ENCODE results near the gene ATP6V1G1.

ATP6V1G1 gene

GRCh38 chr9:114614373-114614772 lies 26.8 kb downstream of the ATP6V1G1 start:
- no peak for TF ChIP-seq NFIC (IDR thresholded peaks at IDR 0.05)
- TF ChIP-seq USF1 (IDR thresholded peaks at IDR 0.05), result no peak
- no peak for TF ChIP-seq MAX (IDR thresholded peaks at IDR 0.05)
- no peak for TF ChIP-seq ZBTB7A (IDR thresholded peaks at IDR 0.05; ENCODE audit: low read depth)
- TF ChIP-seq TCF12 (IDR thresholded peaks at IDR 0.05; ENCODE audit: low read depth), result no peak
- no peak for TF ChIP-seq FOXM1 (IDR thresholded peaks at IDR 0.05; ENCODE audit: borderline replicate concordance, low read depth)
- TF ChIP-seq CREB1 (IDR thresholded peaks at IDR 0.05; ENCODE audit: low read depth), result no peak
- no peak for TF ChIP-seq CEBPB (IDR thresholded peaks at IDR 0.05)
- no peak for TF ChIP-seq REST (IDR thresholded peaks at IDR 0.05; ENCODE audit: low read depth)
- no peak for TF ChIP-seq EGR1 (IDR thresholded peaks at IDR 0.05)
- no peak for TF ChIP-seq EP300 (IDR thresholded peaks at IDR 0.05; ENCODE audit: borderline replicate concordance)
- no peak for TF ChIP-seq TAF1 (IDR thresholded peaks at IDR 0.05; ENCODE audit: low read depth)

GRCh38 chr9:114616684-114617520 lies 29.3 kb downstream of the ATP6V1G1 start:
- TF ChIP-seq MAX (IDR thresholded peaks at IDR 0.05) (no peak), USF1 (IDR thresholded peaks at IDR 0.05) (no peak), ZBTB7A (IDR thresholded peaks at IDR 0.05; ENCODE audit: low read depth) (no peak), TCF12 (IDR thresholded peaks at IDR 0.05; ENCODE audit: low read depth) (no peak), EP300 (IDR thresholded peaks at IDR 0.05; ENCODE audit: borderline replicate concordance) (no peak), EGR1 (IDR thresholded peaks at IDR 0.05) (no peak), RAD21 (IDR thresholded peaks at IDR 0.05; ENCODE audit: low read depth) (no peak)

- no peak for TF ChIP-seq TEAD4 (IDR thresholded peaks at IDR 0.05)
- no peak for TF ChIP-seq TCF12 (IDR thresholded peaks at IDR 0.05; ENCODE audit: low read depth)
- no peak for TF ChIP-seq EGR1 (IDR thresholded peaks at IDR 0.05)
- TF ChIP-seq NFIC (IDR thresholded peaks at IDR 0.05), result no peak
- TF ChIP-seq USF1 (IDR thresholded peaks at IDR 0.05), result no peak
- TF ChIP-seq MAX (IDR thresholded peaks at IDR 0.05), result no peak
- TF ChIP-seq REST (IDR thresholded peaks at IDR 0.05; ENCODE audit: low read depth), result no peak
- TF ChIP-seq EP300 (IDR thresholded peaks at IDR 0.05; ENCODE audit: borderline replicate concordance), result no peak
- TF ChIP-seq ZBTB7A (IDR thresholded peaks at IDR 0.05; ENCODE audit: low read depth), result no peak
- TF ChIP-seq CEBPB (IDR thresholded peaks at IDR 0.05), result no peak
- no peak for TF ChIP-seq YY1 (IDR thresholded peaks at IDR 0.05; ENCODE audit: low read depth)
- TF ChIP-seq CREB1 (IDR thresholded peaks at IDR 0.05; ENCODE audit: low read depth), result no peak
- TF ChIP-seq TAF1 (IDR thresholded peaks at IDR 0.05; ENCODE audit: low read depth), result no peak
- TF ChIP-seq FOXM1 (IDR thresholded peaks at IDR 0.05; ENCODE audit: borderline replicate concordance, low read depth), result no peak
- no peak for TF ChIP-seq RAD21 (IDR thresholded peaks at IDR 0.05; ENCODE audit: low read depth)
These were observed 31.7 kb downstream of the ATP6V1G1 start for GRCh38 chr9:114619191-114619761.

GRCh38 chr9:114621561-114621960 lies 34.0 kb downstream of the ATP6V1G1 start:
- TF ChIP-seq CREB1 (IDR thresholded peaks at IDR 0.05; ENCODE audit: low read depth), result no peak

GRCh38 chr9:114621975-114622609 lies 34.5 kb downstream of the ATP6V1G1 start:
- TF ChIP-seq FOXM1 (IDR thresholded peaks at IDR 0.05; ENCODE audit: borderline replicate concordance, low read depth), result no peak
- TF ChIP-seq EP300 (IDR thresholded peaks at IDR 0.05; ENCODE audit: borderline replicate concordance), result no peak
- TF ChIP-seq TCF12 (IDR thresholded peaks at IDR 0.05; ENCODE audit: low read depth), result no peak
- TF ChIP-seq USF1 (IDR thresholded peaks at IDR 0.05), result no peak
- TF ChIP-seq MAX (IDR thresholded peaks at IDR 0.05), result no peak
- no peak for TF ChIP-seq REST (IDR thresholded peaks at IDR 0.05; ENCODE audit: low read depth)
- no peak for TF ChIP-seq TAF1 (IDR thresholded peaks at IDR 0.05; ENCODE audit: low read depth)
- TF ChIP-seq NFIC (IDR thresholded peaks at IDR 0.05), result no peak
- TF ChIP-seq CEBPB (IDR thresholded peaks at IDR 0.05), result no peak
- no peak for TF ChIP-seq YY1 (IDR thresholded peaks at IDR 0.05; ENCODE audit: low read depth)
- no peak for TF ChIP-seq ZBTB7A (IDR thresholded peaks at IDR 0.05; ENCODE audit: low read depth)
- TF ChIP-seq EGR1 (IDR thresholded peaks at IDR 0.05), result no peak
- no peak for TF ChIP-seq RAD21 (IDR thresholded peaks at IDR 0.05; ENCODE audit: low read depth)
- TF ChIP-seq TEAD4 (IDR thresholded peaks at IDR 0.05), result no peak
